ENCODE results near the gene NFYA. TPM values are rescaled to one million over a fixed set of nuclear protein-coding genes. Genes with fewer than 3 reads are reported as not detected.

Gene NFYA
- polyA plus RNA-seq, 1 donor from 2014 or later, result 22.1 TPM

GRCh38 chr6:41075651-41076626 lies 3.2 kb downstream of the NFYA start:
- no peak for TF ChIP-seq MXI1 (conservative IDR thresholded peaks at IDR 0.05; ENCODE audit: poor library complexity, severe bottlenecking)
- no peak for TF ChIP-seq POLR2AphosphoS5 (IDR thresholded peaks at IDR 0.05)
- no peak for TF ChIP-seq EZH2 (IDR thresholded peaks at IDR 0.05; ENCODE audit: borderline replicate concordance, insufficient read depth, low read length, poor library complexity, severe bottlenecking)
- TF ChIP-seq, protein P1, sequence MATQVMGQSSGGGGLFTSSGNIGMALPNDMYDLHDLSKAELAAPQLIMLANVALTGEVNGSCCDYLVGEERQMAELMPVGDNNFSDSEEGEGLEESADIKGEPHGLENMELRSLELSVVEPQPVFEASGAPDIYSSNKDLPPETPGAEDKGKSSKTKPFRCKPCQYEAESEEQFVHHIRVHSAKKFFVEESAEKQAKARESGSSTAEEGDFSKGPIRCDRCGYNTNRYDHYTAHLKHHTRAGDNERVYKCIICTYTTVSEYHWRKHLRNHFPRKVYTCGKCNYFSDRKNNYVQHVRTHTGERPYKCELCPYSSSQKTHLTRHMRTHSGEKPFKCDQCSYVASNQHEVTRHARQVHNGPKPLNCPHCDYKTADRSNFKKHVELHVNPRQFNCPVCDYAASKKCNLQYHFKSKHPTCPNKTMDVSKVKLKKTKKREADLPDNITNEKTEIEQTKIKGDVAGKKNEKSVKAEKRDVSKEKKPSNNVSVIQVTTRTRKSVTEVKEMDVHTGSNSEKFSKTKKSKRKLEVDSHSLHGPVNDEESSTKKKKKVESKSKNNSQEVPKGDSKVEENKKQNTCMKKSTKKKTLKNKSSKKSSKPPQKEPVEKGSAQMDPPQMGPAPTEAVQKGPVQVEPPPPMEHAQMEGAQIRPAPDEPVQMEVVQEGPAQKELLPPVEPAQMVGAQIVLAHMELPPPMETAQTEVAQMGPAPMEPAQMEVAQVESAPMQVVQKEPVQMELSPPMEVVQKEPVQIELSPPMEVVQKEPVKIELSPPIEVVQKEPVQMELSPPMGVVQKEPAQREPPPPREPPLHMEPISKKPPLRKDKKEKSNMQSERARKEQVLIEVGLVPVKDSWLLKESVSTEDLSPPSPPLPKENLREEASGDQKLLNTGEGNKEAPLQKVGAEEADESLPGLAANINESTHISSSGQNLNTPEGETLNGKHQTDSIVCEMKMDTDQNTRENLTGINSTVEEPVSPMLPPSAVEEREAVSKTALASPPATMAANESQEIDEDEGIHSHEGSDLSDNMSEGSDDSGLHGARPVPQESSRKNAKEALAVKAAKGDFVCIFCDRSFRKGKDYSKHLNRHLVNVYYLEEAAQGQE (IDR thresholded peaks at IDR 0.05; ENCODE audit: borderline replicate concordance), result no peak
- no peak for TF ChIP-seq EP300 (conservative IDR thresholded peaks at IDR 0.05; ENCODE audit: poor library complexity, severe bottlenecking)
- no peak for TF ChIP-seq SMC3 (conservative IDR thresholded peaks at IDR 0.05; ENCODE audit: poor library complexity)
- TF ChIP-seq RAD21 (conservative IDR thresholded peaks at IDR 0.05), result no peak
- TF ChIP-seq, protein P2, sequence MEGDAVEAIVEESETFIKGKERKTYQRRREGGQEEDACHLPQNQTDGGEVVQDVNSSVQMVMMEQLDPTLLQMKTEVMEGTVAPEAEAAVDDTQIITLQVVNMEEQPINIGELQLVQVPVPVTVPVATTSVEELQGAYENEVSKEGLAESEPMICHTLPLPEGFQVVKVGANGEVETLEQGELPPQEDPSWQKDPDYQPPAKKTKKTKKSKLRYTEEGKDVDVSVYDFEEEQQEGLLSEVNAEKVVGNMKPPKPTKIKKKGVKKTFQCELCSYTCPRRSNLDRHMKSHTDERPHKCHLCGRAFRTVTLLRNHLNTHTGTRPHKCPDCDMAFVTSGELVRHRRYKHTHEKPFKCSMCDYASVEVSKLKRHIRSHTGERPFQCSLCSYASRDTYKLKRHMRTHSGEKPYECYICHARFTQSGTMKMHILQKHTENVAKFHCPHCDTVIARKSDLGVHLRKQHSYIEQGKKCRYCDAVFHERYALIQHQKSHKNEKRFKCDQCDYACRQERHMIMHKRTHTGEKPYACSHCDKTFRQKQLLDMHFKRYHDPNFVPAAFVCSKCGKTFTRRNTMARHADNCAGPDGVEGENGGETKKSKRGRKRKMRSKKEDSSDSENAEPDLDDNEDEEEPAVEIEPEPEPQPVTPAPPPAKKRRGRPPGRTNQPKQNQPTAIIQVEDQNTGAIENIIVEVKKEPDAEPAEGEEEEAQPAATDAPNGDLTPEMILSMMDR (IDR thresholded peaks at IDR 0.05; ENCODE audit: poor library complexity, severe bottlenecking), result no peak
- no peak for TF ChIP-seq TAF1 (IDR thresholded peaks at IDR 0.05; ENCODE audit: low read depth)
- Histone ChIP-seq H2AFZ (ENCODE audit: low read depth, low read length) (no peak overlapping the region), H3K79me2 (replicated peaks; ENCODE audit: insufficient read depth, low read length) (peaks cover 49% of the 10 kb centered on the region), H3F3A (ENCODE audit: insufficient read depth, low read length, poor library complexity, severe bottlenecking) (peaks cover 4% of the 10 kb centered on the region), H4K20me1 (ENCODE audit: insufficient read depth) (no peaks in the 10 kb centered on the region), H3K27ac (ENCODE audit: low read length) (no peak overlapping the region), H3K9me3 (ENCODE audit: low read length) (no peaks in the 10 kb centered on the region), H3K4me2 (ENCODE audit: low read length) (no peak overlapping the region), H3K36me3 (ENCODE audit: insufficient read depth, low read length) (peaks cover 15% of the 10 kb centered on the region), H3K9ac (ENCODE audit: low read length) (no peak overlapping the region), H3K4me3 (ENCODE audit: low read length) (no peak overlapping the region), H3K27me3 (ENCODE audit: insufficient read depth, low read depth, low read length) (no peaks in the 10 kb centered on the region), H3K9me2 (ENCODE audit: insufficient read depth, low read length) (no peaks in the 10 kb centered on the region)

DNA sequence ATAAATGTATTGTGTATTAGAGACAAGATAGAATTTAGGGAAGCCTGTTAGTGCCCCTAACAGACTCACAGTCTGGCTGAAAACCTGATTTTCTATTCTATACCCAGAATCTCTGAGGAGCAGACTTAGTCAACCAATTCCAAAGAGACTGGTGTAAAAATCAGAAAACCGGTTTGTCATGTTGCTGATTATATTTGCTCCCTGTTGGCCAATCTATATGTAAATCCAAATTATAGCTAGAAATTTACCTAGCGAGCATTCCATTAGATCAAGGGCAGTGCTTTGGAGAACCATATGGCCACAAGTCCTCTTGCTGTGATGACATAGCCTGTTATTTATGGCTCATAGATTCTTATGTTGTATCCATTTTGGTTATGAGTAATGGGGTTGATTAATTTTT lies 4.8 kb downstream of the NFYA start:
- H3K79me2 ChIP-seq (replicated peaks; ENCODE audit: insufficient read depth, low read length), result peaks cover 49% of the 10 kb centered on the region
- H3K36me3 ChIP-seq (ENCODE audit: insufficient read depth, low read length), result peaks cover 15% of the 10 kb centered on the region
- H3K9me3 ChIP-seq (ENCODE audit: low read length), result no peaks in the 10 kb centered on the region
- H4K20me1 ChIP-seq (ENCODE audit: insufficient read depth), result no peaks in the 10 kb centered on the region
- H3K4me3 ChIP-seq (ENCODE audit: low read length), result no peak overlapping the region
- H2AFZ ChIP-seq (ENCODE audit: low read depth, low read length), result no peak overlapping the region
- H3K9ac ChIP-seq (ENCODE audit: low read length), result no peak overlapping the region
- H3F3A ChIP-seq (ENCODE audit: insufficient read depth, low read length, poor library complexity, severe bottlenecking), result peaks cover 4% of the 10 kb centered on the region
- no peak overlapping the region for H3K4me2 ChIP-seq (ENCODE audit: low read length)
- no peaks in the 10 kb centered on the region for H3K27me3 ChIP-seq (ENCODE audit: insufficient read depth, low read depth, low read length)
- no peaks in the 10 kb centered on the region for H3K9me2 ChIP-seq (ENCODE audit: insufficient read depth, low read length)
- H3K27ac ChIP-seq (ENCODE audit: low read length), result no peak overlapping the region
- TF ChIP-seq MXI1 (conservative IDR thresholded peaks at IDR 0.05; ENCODE audit: poor library complexity, severe bottlenecking) (no peak), SMC3 (conservative IDR thresholded peaks at IDR 0.05; ENCODE audit: poor library complexity) (no peak), EZH2 (IDR thresholded peaks at IDR 0.05; ENCODE audit: borderline replicate concordance, insufficient read depth, low read length, poor library complexity, severe bottlenecking) (no peak), POLR2AphosphoS5 (IDR thresholded peaks at IDR 0.05) (no peak), TAF1 (IDR thresholded peaks at IDR 0.05; ENCODE audit: low read depth) (no peak)
- TF ChIP-seq, protein P2 (IDR thresholded peaks at IDR 0.05; ENCODE audit: poor library complexity, severe bottlenecking), result no peak

Measured in neural cell (in vitro differentiated cells).